ENCODE results near the gene NAPA.
"Not testable (repeated sequence)": the region's sequence is repeated elsewhere in the genome, so short reads cannot be mapped to it uniquely, and the experiment has no call there.

The NAPA gene

DNA sequence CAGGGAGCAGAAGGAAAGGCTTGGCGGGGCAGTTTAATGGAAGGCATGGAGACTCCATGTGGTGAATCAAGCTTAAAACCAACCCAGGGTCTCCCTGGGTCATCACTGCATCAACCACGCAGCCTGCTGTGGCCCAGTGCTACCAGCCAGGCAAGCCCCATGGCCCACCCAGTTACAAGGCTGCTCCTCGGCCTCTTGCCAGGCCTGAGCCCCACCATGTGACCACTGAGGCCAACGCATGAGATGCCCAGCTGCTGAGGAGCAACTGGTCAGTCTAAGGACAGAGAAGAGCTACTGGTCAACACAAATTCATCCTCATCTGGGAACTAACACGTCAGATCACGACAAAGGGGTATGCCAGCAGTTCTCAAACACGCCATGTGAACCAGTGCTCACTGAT lies 15.5 kb downstream of the NAPA start:
- no peak for DNase-seq

DNA sequence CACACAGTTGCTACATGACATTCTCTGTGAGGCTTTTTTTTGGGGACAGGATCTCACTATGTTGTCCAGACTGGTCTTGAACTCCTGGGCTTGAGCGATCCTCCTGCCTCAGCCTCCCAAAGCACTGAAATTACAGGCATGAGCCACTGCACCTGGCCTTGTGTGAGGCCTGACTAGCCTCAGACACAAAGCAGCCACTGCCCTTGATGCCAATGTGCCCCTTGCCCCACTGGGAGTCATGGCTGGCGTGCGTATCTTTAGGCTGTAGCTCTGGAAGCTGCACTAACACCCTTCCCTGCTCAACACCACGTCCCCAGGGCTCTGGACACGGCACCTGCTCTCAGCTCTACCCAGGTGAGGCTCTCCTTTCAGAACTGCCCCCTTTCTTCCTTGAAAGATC lies 16.3 kb downstream of the NAPA start:
- DNase-seq = no peak

DNA sequence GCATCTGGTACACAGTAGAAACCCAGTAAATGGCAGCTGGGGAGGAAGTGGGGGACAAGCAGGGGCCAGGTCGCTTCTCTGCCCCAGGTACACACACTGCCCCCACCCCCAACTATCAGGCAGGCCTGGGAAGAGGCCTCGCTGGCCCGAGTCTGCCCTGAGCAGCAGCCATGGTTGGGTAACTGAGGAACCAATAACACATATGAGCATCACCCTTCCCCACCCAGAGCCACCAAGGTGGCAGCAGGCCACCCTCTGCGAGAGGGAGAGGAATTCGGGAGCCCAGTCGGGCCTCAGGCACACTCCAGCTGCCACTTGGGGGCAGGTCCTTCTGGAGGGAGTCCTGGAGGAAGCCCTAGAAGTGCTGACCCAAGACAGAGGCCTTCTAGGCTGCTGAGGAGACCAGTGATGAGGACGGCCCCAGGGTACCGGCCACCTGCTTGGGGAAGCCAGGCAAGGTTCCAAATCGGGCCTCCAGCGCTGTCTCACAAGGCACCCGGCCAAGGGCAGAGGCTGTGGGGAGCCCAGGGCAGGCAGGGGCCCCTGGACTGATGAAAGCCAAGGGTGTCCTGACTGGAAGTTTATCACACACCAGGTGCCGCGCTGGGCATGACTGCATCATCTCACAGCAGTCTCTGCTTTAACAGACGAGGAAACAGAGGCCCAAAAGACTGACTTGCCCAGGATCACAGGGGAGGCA lies 16.9 kb downstream of the NAPA start:
- no peak for DNase-seq

DNA sequence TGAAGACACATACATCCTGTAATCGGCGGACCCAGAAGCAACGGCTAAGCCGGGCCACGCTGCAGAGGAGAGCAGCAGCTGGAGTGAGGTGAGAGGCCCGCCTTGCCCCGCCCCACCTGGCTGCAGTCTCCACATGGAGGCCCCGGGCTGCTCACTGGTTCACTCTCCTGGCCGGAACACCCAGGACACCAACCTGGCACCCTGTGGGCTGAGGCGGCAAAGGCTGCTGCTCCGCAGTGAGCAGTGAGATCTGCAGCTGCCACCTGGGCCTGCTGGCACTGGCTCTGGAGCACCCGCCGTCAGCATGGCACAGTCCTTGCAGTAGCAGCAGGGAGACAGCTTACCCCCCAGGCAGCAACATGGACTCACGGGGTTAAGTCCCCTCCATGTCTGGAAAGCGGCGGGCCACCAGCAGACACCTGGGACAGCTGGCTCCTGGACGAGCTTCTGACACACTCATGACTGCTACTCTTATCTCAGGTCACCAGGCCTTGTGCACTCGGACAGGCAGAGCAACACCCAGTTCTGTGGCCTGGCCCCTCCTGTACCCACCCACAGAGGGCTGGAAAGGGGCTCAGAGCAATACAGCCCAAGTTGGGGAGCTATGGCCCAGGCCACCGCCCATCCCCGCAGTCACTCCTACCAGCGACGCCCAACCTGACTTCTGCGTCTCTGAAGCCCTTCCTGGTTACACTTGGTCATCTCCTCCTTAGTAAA lies 17.7 kb downstream of the NAPA start:
- DNase-seq = no peak

DNA sequence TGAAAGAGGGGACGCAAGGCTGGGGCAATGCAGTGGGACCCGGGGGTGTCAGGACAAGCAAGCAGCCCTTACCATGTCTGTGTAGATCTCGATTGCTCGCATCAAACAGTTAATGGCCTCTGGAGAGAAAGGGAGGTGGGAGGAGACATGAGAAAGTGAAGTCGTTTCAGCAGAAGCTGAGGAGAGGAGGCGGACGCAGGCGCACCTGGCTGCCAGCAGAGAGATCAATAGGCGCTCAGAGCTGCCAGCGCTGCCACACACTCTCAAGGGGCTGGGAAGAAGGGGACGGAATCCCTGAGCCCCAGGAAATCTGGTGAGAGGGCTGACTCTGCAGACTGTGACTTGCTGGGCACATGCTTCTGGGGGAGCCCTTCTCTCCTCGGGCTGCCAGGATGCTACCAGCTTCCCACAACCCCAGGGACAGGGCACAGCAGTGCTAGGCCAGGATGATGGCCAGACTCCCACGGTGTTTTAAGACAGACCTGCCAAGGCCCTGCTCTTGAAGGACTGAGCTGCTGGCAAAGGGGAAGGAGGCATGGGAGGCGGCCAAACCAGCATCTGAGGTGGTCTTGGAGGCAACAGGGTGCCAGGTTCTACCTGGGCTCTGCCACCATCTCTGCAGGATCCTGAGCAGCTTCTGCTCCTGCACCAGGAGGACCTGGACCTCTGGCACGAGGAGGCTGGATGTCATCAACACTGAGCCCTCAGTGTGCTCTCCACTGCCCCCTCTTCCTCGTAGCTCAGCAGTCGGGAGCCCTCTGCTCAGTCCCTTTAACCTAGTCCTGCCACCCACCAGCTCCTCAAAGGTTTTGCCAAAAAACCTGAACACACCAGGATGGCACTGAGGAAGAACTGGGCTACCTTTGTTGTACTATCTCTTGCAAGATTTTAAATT lies 19.1 kb downstream of the NAPA start:
- DNase-seq = no peak

DNA sequence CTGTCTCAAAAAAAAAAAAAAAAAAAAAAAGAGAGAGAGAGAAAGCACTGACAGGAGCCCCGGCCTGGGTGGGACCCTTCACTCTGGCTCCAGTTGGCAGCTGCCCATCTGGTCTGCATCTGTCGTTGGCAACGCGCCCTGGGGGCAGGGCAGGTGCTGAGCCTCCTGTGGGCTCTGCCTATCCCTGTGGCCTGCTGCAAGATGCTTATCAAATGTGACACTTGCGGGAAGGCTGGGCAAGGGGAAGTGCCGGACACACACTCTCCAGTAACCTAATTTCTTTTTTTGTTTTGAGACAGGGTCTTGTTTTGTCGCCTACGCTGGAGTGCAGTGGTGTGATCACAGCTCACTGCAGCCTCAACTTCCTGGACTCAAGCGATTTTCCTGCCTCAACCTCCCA lies 20.1 kb downstream of the NAPA start:
- no peak for DNase-seq

DNA sequence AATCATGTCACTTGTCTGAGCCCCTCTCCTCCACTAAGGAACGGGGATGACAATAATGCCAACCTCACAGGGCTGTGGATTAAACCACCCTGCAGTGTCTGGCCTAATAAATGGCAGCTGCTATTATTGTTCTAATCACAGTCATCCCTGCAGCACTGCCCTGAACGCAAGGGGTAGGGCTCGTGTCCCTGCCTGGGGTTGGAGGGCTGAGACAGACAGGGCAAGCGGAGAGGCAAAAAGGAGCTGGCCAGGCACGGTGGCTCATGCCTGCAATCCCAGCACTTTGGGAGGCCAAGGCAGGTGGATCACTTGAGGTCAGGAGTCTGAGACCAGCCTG lies 20.7 kb downstream of the NAPA start:
- DNase-seq = no peak

DNA sequence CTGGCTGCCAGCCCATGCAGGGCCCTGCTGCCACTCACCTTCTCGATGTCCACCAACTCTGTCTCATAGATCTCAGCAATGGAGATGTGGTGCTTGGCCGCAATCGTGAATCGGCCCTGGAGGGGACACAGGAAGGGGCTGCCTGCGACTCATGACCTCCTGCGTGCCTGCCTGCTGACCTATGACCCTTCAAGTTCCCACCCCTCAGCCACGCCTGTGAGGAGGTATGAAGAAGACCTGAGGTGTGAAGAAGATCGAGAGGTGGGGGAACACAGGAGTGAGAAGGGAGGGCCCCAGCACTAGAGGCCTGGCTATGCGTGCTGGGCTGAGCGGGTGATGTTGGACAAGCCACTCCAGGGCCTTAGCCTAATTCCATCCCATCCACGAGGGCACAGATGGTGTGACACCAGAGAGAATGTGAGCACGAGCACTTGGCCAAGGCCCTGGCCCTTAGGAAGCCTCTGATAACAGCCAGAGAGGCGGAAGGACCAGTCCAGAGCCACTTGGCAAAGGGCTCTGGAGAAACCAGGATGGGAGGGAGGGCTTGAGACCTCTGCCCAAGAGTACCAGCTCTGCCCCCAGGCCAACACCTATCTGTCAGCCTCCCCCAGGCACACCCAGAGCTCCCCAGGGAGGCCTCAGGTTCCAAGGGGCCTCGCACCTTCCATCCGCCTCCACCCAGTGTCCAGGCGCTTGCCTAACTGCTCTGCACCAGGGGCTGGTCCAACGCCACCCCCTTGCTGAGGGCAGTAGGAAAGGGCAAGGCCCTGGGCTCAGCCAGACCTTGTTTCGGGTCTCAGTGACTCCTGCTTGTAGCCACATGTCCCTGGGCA lies 21.3 kb downstream of the NAPA start:
- no peak for DNase-seq

DNA sequence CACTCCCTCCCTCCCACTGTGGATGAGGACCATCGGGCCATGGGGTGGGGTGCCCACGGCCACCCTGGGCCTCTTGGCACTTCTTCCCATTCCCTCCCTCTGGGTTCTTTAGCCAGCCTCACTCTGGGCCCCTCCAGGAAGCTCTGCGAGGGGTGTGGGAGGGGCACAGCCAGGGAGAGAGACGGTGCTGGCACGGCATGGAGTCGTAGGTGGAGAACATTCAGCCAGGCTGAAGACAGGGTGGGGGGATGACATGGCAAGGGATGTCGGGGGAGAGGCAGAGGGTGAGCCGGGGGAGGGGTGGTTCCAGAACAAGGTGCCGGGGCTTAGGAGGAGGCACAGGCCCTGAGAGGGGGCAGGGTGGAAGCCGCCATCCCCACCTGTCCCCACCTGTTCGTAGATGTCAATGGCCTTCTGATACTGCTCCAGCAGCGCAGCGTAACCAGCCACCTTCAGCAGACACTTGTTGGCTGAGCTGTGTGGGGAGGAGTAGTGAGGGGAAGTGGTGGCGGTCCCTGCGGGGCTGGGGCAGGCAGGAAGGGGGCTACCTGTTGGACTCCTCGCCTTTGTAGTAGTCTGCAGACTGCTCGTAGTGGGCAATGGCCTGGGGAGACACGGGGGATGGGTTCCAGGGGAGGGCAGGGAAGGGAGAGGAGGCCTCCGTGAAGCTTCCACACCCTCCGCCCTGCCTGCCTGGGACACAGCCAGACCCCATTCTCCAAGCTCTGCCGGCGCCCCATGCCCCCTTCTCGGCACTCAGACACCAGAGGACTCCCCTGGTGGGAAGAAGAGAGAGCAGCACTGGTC lies 22.1 kb downstream of the NAPA start:
- DNase-seq = no peak

DNA sequence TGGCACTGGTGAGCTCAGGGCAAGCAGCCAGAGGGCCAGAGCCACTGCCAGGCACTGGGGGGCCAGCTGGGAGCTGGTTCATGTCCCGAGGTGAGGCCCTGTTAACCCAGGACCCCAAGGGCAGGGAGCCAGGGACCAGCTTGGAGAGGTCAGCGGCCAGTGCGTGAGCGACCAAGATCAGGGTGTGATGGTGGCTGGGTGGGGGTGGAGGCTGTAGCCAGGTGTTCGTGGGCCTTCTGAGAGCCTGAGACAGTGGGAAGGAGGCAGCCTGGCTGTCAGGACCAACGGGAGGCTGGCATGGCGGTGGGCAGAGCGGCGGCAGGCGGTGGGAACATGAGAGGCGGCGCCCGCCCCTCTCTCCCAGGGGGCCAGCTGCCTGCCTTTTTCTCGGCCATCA lies 22.7 kb downstream of the NAPA start:
- no peak for DNase-seq

DNA sequence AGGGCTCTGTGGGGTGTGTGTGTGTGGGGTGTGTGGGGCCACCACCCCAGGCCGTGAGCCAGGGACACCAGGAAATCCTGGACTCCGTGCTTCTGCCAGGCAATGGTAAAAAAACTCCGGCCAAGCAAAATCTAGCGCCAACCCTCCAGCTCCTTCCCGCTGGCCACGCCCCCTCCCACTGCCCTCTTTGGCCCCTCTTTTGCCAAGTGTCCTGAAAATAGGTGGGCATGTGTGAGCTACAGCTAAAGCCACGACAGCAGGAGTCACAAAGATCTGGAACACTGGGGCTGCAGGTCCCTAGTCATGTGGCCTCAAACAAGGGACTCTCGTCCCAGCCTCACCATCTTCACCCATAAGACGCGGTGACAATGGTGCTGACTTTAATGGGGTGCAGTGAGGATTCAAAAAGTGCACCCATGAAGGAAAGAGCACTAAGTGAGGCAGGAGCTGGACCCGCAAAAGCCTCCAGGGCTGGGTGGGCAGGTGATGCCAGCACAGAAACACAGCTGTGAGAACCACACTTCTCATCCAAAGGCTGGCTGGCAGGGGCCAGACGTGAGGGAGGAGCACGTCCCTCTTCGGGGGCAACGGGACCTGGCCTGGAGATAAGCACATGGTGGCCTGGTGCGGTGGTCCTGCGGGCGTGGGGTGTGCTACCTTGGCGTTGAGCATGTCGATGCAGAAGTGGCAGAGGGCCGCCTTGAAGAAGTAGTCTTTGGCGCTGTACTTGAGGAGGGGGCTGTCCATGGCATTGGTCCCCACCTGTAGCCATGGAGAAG lies 23.3 kb downstream of the NAPA start:
- no peak for DNase-seq

DNA sequence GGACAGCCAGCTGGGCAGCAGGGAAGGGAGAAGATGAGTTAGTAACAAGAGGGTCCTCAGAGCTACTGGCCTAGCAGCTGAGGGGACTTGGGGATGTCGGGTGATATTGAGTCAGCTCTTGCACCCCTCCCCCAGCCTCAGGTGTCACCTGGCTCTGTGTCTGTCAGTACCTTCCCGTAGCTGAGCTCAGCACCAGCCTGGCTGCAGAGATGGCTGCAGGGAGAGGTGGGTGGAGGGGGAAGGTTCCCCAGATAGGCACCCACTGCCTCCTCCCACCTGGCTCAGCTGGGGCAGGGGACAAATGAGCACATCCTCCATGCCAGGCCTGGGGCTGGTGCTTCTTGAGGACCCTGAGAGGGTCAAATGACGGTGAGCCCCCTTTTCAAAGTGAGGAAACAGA lies 24.0 kb downstream of the NAPA start:
- DNase-seq = no peak

DNA sequence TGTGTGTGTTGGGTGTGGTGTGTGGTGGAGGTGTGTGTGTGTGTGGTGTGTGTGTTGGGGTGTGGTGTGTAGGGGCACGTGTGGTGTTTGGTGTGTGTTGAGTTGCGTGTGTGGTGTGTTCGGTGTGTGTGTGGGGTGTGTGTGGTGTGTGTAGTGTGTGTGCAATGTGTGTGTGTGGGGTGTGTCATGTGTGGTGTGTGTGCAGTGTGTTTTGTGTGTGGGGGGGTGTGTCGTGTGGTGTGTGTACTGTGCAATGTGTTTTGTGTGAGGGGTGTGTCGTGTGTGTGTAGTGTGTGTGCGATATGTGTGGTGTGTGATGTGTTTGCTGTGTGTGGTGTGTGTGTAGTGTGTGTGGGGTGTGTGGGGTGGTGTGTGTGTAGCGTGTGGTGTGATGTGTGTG lies 24.8 kb downstream of the NAPA start:
- no peak for DNase-seq

DNA sequence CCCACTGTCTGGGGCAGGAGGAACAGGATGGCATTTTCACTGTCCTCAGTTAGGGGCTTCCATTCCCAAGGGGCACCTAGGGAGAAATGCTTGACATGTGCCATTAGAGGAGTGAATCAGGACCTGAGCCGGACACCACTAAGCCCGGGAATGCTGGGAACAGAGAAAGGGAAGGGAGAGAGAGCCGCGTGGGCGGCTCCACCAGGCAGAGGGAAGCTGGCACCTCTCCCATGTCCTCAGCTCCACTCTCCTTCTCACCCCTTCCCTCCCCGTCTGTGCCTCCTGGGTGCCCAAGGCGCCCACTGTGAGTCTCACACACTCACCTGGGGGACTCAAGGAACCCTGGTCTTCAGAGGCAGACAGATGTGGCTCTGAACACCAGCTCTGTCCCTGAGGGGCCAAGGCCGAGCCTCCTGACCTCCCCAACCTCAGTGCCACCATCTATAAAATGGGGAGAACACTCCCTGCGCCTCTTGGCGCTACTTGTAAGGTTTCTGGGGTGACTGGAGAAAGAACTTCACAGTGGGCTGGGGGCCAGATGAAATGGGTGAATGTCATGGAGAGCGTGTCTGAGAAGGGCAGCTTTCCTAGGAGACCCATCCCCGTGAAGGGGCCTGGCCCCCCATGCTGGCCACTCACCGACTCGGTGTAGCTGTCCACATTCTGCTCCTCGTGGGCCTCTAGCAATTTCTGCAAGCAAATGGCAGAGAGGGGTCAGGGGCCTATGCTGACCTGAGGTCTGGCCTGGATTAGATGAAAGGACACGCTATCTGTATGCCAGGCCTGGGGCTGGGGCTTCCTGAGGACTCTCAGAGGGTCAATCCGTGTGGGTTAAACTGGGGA lies 25.6 kb downstream of the NAPA start:
- DNase-seq = no peak

DNA sequence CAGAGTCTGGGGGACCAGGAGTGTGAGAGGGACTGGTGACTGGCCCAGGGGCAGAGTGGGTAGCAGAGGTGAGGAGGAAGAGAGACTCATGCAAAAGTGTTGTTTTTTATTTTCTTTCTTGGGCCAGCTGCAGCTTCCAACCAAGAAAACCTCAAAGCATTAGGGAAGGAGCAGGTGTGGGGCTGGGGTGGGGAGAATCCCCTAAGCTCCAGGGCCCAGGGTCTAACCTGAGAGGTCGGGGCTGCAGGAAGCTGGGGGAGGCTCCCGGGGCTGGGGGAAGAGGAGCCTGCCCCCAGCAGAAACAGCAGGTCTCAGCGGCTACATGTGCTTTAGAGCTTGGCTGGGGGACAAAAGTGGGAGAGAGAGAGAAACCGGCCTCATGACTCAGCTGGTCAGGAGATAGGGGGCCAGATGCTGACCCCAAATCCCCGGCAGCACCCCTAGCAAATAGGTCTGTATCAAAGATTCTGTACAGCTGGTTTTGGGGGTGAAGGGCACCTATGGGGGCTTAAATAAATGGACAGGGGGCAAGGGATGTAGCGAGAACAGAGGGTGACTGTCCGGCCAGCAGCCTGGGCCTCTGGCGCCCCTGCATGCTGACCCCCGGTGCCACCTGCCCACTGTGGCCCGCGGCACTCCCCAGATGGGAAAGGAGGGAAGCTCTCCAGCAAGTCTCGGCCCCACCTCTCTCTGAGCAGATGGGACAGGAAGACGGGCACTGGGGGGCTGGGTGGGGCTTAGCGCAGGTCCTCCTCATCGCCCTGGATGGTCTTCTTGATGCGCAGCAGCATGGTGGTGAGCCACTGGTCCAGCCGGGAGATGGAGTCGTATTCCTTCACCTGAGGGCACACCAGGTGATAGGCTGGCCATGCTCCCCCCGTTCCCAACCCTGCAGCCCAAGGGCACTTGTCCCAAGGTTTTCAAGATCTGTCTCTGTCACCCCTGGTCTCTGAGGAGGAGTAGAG lies 27.0 kb downstream of the NAPA start:
- DNase-seq = no peak

DNA sequence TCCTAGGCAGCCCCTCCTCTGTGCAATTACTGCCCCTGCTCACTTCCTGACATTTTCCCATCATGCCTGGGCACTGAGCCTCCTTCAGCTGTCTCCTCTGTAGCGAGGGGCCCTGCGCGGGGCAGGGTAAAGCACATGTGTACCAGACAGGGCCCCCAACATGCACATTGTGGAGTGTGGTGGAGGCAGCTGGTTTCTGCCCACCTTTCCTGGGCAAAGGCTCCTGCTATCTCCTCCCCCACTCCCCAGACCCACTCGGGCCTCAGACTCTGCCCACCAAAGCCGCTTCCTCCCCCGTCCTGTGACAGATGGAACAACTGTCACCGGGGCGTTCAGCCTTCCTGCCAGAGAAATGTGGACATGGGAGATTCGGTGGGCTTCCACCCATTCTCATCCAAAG lies 28.0 kb downstream of the NAPA start:
- no peak for DNase-seq

DNA sequence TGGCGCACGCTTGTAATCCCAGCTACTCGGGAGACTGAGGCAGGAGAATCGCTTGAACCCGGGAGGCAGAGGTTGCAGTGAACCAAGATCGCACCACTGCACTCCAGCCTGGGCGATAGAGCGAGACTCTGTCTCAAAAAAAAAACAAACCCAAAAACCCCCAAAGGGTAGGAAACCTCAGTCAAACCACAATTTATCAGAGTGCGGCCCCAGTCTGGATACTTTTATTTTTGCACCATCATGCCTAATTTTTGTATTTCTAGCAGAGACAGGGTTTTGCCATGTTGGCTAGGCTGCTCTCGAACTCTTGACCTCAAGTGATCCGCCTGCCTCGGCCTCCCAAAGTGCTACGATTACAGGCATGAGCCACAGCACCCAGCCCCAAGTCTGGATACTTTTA lies 28.6 kb downstream of the NAPA start:
- DNase-seq = not testable (repeated sequence)

DNA sequence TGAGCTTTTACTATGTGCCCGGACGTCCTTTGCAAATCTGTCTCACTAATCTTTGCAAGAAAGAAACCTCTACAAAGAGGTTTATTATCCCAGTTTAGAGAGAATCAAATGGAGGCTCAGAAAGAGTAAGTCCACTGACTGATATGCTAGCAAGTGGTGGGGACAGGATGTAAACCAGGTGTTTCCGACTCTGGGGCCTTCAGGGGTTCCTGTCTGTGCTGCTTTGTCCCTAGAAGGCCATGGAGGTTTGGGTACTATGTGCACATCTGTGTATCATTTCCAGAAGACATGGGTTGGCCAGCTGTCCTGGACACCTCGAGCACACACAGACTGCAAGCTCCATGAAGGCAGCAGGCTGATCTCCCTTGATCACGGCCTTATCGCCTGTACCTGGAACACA lies 29.7 kb downstream of the NAPA start:
- DNase-seq = no peak
